Measurements from ENCODE around the gene LTBP2.
A peak's percentile ranks its signal among the peaks of the same experiment; 100 is the strongest.

Gene LTBP2

GRCh38 chr14:74503938-74504335 is 108.1 kb downstream of the LTBP2 start:
- DNase-seq: no peak

- no peak for DNase-seq
Observed at GRCh38 chr14:74503291-74503937, 108.6 kb downstream of the LTBP2 start.

GRCh38 chr14:74502236-74503019 is 109.6 kb downstream of the LTBP2 start:
- DNase-seq: peak; percentile 15

- DNase-seq: no peak
Observed at GRCh38 chr14:74501691-74502090, 110.3 kb downstream of the LTBP2 start.

- DNase-seq: no peak
Observed at GRCh38 chr14:74501135-74501614, 110.9 kb downstream of the LTBP2 start.

- DNase-seq: no peak
Observed at GRCh38 chr14:74500417-74501134, 111.5 kb downstream of the LTBP2 start.

GRCh38 chr14:74495356-74495755 is 116.7 kb downstream of the LTBP2 start:
- DNase-seq: no peak

GRCh38 chr14:74493343-74494261 is 118.4 kb downstream of the LTBP2 start, which contains the start of gene ISCA2:
TSS of gene ISCA2 (plus strand) at chr14:74493765. CDS start at chr14:74493775, 10 bp downstream.
- peak; percentile 100 for DNase-seq

GRCh38 chr14:74492776-74493342 is 119.2 kb downstream of the LTBP2 start, which contains the start of gene NPC2:
TSS of gene NPC2 (minus strand) at chr14:74493305. CDS start at chr14:74493274, 31 bp downstream.
- DNase-seq: no peak

GRCh38 chr14:74491956-74492775 is 119.9 kb downstream of the LTBP2 start:
- peak; percentile 14 for DNase-seq

- DNase-seq: no peak
Observed at GRCh38 chr14:74490486-74490885, 121.6 kb downstream of the LTBP2 start.

- DNase-seq: no peak
Observed at GRCh38 chr14:74488786-74489397, 123.1 kb downstream of the LTBP2 start.

- no peak for DNase-seq
Observed at GRCh38 chr14:74486164-74486563, 125.9 kb downstream of the LTBP2 start.

- DNase-seq: no peak
Observed at GRCh38 chr14:74483321-74483720, 128.7 kb downstream of the LTBP2 start.

GRCh38 chr14:74482571-74482970 is 129.5 kb downstream of the LTBP2 start:
- no peak for DNase-seq

GRCh38 chr14:74480046-74480445 is 132.0 kb downstream of the LTBP2 start:
- no peak for DNase-seq

- no peak for DNase-seq
Observed at GRCh38 chr14:74478996-74479635, 132.9 kb downstream of the LTBP2 start.

GRCh38 chr14:74476607-74477006 is 135.4 kb downstream of the LTBP2 start:
- DNase-seq: no peak

GRCh38 chr14:74476107-74476506 is 135.9 kb downstream of the LTBP2 start:
- DNase-seq: no peak

GRCh38 chr14:74475678-74476077 is 136.4 kb downstream of the LTBP2 start:
- DNase-seq: no peak
